ENCODE results near the gene GLRX2. TPM values are rescaled to one million over a fixed set of nuclear protein-coding genes. Genes with fewer than 3 reads are reported as not detected.

GLRX2 gene
- total RNA-seq, 1 donor from 2014 or later: 14.6 TPM

DNA sequence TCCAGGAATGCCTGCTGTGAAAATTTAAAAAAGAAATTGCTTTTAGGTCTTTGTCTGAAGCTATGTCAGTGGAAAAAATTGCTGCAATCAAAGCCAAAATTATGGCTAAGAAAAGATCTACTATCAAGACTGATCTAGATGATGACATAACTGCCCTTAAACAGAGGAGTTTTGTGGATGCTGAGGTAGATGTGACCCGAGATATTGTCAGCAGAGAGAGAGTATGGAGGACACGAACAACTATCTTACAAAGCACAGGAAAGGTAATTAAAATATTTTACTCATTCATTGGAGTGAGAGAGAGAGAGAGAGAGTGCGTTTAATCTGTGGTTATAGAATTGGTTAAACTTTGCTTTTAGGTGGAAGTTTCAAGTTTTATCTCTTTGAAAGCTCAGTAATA is 36.6 kb upstream of the GLRX2 start:
- DNase-seq (ENCODE audit: low read depth): no peak
- no peaks in the 10 kb centered on the region for H3K27me3 ChIP-seq (ENCODE audit: control insufficient read depth, insufficient read depth, low read length)
- TF ChIP-seq, protein P1, sequence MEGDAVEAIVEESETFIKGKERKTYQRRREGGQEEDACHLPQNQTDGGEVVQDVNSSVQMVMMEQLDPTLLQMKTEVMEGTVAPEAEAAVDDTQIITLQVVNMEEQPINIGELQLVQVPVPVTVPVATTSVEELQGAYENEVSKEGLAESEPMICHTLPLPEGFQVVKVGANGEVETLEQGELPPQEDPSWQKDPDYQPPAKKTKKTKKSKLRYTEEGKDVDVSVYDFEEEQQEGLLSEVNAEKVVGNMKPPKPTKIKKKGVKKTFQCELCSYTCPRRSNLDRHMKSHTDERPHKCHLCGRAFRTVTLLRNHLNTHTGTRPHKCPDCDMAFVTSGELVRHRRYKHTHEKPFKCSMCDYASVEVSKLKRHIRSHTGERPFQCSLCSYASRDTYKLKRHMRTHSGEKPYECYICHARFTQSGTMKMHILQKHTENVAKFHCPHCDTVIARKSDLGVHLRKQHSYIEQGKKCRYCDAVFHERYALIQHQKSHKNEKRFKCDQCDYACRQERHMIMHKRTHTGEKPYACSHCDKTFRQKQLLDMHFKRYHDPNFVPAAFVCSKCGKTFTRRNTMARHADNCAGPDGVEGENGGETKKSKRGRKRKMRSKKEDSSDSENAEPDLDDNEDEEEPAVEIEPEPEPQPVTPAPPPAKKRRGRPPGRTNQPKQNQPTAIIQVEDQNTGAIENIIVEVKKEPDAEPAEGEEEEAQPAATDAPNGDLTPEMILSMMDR (IDR thresholded peaks at IDR 0.05; ENCODE audit: insufficient read depth, low read length, poor library complexity, severe bottlenecking): no peak
- no peak overlapping the region for H3K4me3 ChIP-seq (ENCODE audit: low read depth, low read length)
- H3K36me3 ChIP-seq (ENCODE audit: control insufficient read depth, insufficient read depth, low read length): no peaks in the 10 kb centered on the region

DNA sequence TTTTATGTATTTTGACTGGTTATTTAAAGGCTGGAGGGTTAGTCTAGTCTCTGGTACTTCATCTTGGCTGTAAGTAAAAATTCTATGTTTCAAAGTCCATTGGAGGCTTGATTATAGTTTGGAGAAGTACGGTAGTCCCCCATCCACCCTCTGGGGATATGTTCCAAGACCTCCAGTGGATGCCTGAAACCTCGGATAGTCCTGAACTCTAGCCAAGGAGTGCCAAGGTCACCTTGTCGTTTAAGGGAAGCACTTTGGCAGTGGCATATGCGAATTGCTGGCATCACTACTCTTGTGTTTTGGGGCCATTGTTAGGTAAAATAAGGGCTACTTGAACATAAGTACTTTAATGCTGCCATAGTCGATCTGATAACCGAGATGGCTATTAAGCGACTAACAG is 35.0 kb upstream of the GLRX2 start:
- Histone ChIP-seq H3K36me3 (ENCODE audit: control insufficient read depth, insufficient read depth, low read length) (no peaks in the 10 kb centered on the region), H3K4me3 (ENCODE audit: low read depth, low read length) (no peak overlapping the region), H3K27me3 (ENCODE audit: control insufficient read depth, insufficient read depth, low read length) (no peaks in the 10 kb centered on the region)
- DNase-seq (ENCODE audit: low read depth): no peak
- TF ChIP-seq, protein P1 (IDR thresholded peaks at IDR 0.05; ENCODE audit: insufficient read depth, low read length, poor library complexity, severe bottlenecking): no peak

DNA sequence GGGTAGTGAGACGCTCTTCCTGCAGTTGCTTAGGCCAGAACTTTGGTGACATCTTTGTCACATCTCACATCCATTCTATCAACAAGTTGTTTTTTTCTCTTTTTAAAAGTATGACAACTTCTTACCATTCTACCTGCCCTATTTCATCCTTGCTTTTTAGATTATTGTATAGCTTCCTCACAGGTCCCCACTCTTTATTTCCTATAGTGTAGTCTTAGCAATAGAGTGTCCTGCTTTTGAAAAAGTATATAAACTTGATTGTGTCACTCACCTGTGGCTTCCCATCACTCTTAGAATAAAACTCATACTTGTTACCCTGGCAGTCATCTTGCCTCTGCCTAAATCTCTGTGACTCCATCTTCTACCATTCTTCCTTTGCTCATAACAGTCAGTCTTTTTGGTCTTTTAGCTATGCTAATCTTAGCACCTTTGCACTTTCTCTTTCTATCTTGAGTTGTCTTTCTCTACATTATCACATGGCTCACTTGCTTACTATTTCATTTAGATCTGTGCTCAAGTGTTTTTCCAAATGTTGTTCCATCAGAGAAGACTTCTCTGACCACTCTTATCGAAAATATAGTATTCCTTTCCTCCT is 26.1 kb upstream of the GLRX2 start:
- no peaks in the 10 kb centered on the region for H3K36me3 ChIP-seq (ENCODE audit: control insufficient read depth, insufficient read depth, low read length)
- no peak overlapping the region for H3K4me3 ChIP-seq (ENCODE audit: low read depth, low read length)
- TF ChIP-seq, protein P1 (IDR thresholded peaks at IDR 0.05; ENCODE audit: insufficient read depth, low read length, poor library complexity, severe bottlenecking): no peak
- H3K27me3 ChIP-seq (ENCODE audit: control insufficient read depth, insufficient read depth, low read length): no peaks in the 10 kb centered on the region
- DNase-seq (ENCODE audit: low read depth): no peak

DNA sequence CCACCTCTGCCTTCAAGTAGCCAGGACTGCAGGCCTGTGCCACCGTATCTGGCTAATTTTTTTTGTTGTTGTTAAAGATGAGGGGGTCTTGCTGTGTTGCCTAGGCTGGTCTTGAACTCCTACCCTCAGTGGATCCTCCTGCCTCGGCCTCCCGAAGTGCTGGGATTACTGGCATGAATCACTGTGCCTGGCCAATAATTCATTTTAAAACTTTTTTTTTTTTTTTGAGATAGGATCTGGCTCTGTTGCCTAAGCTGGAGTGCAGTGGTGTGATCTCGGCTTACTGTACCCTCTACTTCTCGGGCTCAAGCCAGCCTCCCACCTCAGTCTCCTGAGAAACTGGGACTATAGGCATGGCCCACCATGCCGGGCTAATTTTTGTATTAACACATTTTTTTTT is 20.2 kb upstream of the GLRX2 start:
- Histone ChIP-seq H3K27me3 (ENCODE audit: control insufficient read depth, insufficient read depth, low read length) (no peaks in the 10 kb centered on the region), H3K36me3 (ENCODE audit: control insufficient read depth, insufficient read depth, low read length) (no peaks in the 10 kb centered on the region), H3K4me3 (ENCODE audit: low read depth, low read length) (no peak overlapping the region)
- DNase-seq (ENCODE audit: low read depth): no peak
- TF ChIP-seq, protein P1 (IDR thresholded peaks at IDR 0.05; ENCODE audit: insufficient read depth, low read length, poor library complexity, severe bottlenecking): no peak

DNA sequence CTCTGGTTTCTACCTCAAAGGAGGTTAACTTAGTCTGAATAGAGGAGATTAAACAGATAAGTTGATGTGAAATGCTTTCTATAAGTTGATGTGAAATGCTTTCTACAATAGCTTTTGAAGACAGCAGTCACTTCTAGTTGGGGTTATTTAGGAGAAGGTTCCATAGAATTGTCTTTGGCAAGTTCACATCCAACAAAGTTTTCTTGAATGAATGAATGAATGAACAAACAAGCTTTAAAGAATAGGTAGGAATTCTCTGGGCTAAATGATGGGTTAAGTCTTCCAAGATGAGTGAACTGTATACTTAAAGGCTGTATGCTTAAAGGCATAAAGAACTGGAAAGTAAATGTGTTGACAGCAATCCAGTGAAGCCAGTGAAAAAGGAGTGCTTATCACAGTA is 18.5 kb upstream of the GLRX2 start:
- TF ChIP-seq, protein P1 (IDR thresholded peaks at IDR 0.05; ENCODE audit: insufficient read depth, low read length, poor library complexity, severe bottlenecking): no peak
- H3K36me3 ChIP-seq (ENCODE audit: control insufficient read depth, insufficient read depth, low read length): no peaks in the 10 kb centered on the region
- DNase-seq (ENCODE audit: low read depth): no peak
- no peaks in the 10 kb centered on the region for H3K27me3 ChIP-seq (ENCODE audit: control insufficient read depth, insufficient read depth, low read length)
- no peak overlapping the region for H3K4me3 ChIP-seq (ENCODE audit: low read depth, low read length)

Measured in kidney epithelial cell (primary cell).